ENCODE measurements around the gene CDK6. TPM values are rescaled to one million over a fixed set of nuclear protein-coding genes. Genes with fewer than 3 reads are reported as not detected.

Gene CDK6
- total RNA-seq, 1 experiment from 2014 or later = 41.4 TPM

DNA sequence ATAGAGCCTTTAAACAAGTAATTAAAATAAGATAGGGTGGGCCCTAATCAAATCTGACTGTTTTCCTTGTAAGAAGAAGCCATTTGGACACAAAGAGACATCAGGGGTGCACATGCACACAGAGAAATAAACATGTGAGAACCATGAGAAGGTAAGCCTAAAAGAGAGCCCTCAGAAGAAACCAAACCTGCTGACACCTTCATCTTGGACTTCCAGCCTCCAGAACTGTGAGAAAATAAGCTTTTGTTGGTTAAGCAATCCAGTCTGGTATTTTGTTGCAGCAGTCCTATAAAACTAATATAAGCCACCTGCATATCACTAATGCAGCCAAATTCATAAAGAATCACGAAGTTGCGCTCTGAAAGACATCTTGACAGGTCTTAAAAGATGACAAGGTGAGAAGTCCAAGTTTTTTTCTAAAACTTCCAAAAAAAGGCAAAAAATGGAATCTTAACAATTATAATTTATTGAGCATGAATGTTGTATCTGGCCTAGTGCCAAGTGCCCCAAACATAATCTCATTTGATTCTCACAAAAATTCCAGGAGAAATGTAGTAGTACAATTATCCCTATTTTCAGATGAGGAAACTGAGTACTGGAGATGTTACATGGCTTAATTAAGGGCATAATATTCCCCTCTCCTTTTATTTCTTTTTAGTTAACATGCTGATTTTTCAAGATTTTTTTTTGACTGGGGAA, 211.9 kb downstream of the CDK6 start:
- H3K27ac ChIP-seq (ENCODE audit: low read depth, low read length) = no peak overlapping the region
- DNase-seq (ENCODE audit: low read depth, low spot score) (no peak), ATAC-seq (no peak)
- ChIA-PET RAD21 (ENCODE audit: low non-redundant PET in 1 of 2, low total read pairs in 2 of 2, uncharacterized antibody in 2 of 2, unreplicated experiment in 2 of 2) (no interaction called here), CTCF (interaction anchor here (0.9 kb wide), 1 partner anchor 14 kb away, joined by 4 read pairs; no protein-coding TSS in a partner anchor), POLR2A (no interaction called here)
- H3K9me3 ChIP-seq (ENCODE audit: control insufficient read depth in 1 of 2, insufficient read depth in 1 of 2, low read depth in 1 of 2, low read length in 2 of 2) = peaks cover 0 to 4% of the 10 kb centered on the region in 2 experiments; a peak in 1 of 4 replicates
- H3K4me2 ChIP-seq (ENCODE audit: low read length) = no peak overlapping the region
- H4K20me1 ChIP-seq (ENCODE audit: insufficient read depth) = no peaks in the 10 kb centered on the region
- intact Hi-C loops (cut with micrococcal nuclease) = loop anchor here (5.0 kb wide), 1 partner anchor 603 kb away; the partner anchor contains the start of gene HEPACAM2
- H3K79me2 ChIP-seq (ENCODE audit: insufficient read depth, low read length) = peaks cover 7% of the 10 kb centered on the region; the same call in 1 of the 2 replicates
- H3K27me3 ChIP-seq (ENCODE audit: insufficient read depth, low read length) = no peaks in the 10 kb centered on the region
- peaks cover 0 to 11% of the 10 kb centered on the region in 2 experiments; a peak in 1 of 4 replicates for H3K36me3 ChIP-seq (ENCODE audit: control insufficient read depth in 1 of 2, insufficient read depth in 2 of 2, low read length in 2 of 2)
- TF ChIP-seq SRF (IDR thresholded peaks at IDR 0.05; ENCODE audit: low read depth) = no peak
- TF ChIP-seq SP1 (IDR thresholded peaks at IDR 0.05; ENCODE audit: low read depth) = no peak
- TF ChIP-seq, protein P1, sequence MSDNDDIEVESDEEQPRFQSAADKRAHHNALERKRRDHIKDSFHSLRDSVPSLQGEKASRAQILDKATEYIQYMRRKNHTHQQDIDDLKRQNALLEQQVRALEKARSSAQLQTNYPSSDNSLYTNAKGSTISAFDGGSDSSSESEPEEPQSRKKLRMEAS (IDR thresholded peaks at IDR 0.05) = no peak
- TF ChIP-seq, protein P2, sequence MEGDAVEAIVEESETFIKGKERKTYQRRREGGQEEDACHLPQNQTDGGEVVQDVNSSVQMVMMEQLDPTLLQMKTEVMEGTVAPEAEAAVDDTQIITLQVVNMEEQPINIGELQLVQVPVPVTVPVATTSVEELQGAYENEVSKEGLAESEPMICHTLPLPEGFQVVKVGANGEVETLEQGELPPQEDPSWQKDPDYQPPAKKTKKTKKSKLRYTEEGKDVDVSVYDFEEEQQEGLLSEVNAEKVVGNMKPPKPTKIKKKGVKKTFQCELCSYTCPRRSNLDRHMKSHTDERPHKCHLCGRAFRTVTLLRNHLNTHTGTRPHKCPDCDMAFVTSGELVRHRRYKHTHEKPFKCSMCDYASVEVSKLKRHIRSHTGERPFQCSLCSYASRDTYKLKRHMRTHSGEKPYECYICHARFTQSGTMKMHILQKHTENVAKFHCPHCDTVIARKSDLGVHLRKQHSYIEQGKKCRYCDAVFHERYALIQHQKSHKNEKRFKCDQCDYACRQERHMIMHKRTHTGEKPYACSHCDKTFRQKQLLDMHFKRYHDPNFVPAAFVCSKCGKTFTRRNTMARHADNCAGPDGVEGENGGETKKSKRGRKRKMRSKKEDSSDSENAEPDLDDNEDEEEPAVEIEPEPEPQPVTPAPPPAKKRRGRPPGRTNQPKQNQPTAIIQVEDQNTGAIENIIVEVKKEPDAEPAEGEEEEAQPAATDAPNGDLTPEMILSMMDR (IDR thresholded peaks at IDR 0.05 in 2 of 3, conservative IDR thresholded peaks at IDR 0.05 in 1 of 3; ENCODE audit: borderline replicate concordance in 1 of 3, insufficient read depth in 1 of 3, low read depth in 2 of 3, low read length in 2 of 3) = no peak
- TF ChIP-seq, protein P3, sequence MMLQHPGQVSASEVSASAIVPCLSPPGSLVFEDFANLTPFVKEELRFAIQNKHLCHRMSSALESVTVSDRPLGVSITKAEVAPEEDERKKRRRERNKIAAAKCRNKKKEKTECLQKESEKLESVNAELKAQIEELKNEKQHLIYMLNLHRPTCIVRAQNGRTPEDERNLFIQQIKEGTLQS (IDR thresholded peaks at IDR 0.05) = no peak
- no peak for TF ChIP-seq POLR2A (IDR thresholded peaks at IDR 0.05; ENCODE audit: borderline replicate concordance, extremely low read depth, insufficient read depth, insufficient read length)
- no peak for TF ChIP-seq EZH2 (IDR thresholded peaks at IDR 0.05)
- no peak for TF ChIP-seq FOSL1 (IDR thresholded peaks at IDR 0.05; ENCODE audit: low read depth)
- TF ChIP-seq, protein P4, sequence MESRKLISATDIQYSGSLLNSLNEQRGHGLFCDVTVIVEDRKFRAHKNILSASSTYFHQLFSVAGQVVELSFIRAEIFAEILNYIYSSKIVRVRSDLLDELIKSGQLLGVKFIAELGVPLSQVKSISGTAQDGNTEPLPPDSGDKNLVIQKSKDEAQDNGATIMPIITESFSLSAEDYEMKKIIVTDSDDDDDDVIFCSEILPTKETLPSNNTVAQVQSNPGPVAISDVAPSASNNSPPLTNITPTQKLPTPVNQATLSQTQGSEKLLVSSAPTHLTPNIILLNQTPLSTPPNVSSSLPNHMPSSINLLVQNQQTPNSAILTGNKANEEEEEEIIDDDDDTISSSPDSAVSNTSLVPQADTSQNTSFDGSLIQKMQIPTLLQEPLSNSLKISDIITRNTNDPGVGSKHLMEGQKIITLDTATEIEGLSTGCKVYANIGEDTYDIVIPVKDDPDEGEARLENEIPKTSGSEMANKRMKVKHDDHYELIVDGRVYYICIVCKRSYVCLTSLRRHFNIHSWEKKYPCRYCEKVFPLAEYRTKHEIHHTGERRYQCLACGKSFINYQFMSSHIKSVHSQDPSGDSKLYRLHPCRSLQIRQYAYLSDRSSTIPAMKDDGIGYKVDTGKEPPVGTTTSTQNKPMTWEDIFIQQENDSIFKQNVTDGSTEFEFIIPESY (IDR thresholded peaks at IDR 0.05; ENCODE audit: extremely low read depth, insufficient replicate concordance, low read length) = no peak
- no peak for TF ChIP-seq RAD21 (IDR thresholded peaks at IDR 0.05; ENCODE audit: low read depth)
- no peak for TF ChIP-seq EGR1 (IDR thresholded peaks at IDR 0.05; ENCODE audit: low read depth)
- no peak for TF ChIP-seq ELF1 (IDR thresholded peaks at IDR 0.05; ENCODE audit: borderline replicate concordance, low read depth)
- TF ChIP-seq TCF7L2 (IDR thresholded peaks at IDR 0.05; ENCODE audit: borderline replicate concordance, extremely low read depth, insufficient read depth, insufficient read length) = no peak
- no peak for TF ChIP-seq EZH2phosphoT487 (IDR thresholded peaks at IDR 0.05; ENCODE audit: borderline replicate concordance)
- TF ChIP-seq POLR2AphosphoS5 (IDR thresholded peaks at IDR 0.05; ENCODE audit: low read depth, low read length) = no peak
- TF ChIP-seq ZFX (IDR thresholded peaks at IDR 0.05) = no peak
- TF ChIP-seq ZNF274 (IDR thresholded peaks at IDR 0.05; ENCODE audit: low read depth, low read length) = no peak
- no peak overlapping the region for H2AFZ ChIP-seq (ENCODE audit: low read depth, low read length, poor library complexity, severe bottlenecking)
- peaks cover 3 to 32% of the 10 kb centered on the region in 2 experiments; a peak in 3 of 4 replicates for H3K4me1 ChIP-seq (ENCODE audit: control insufficient read depth in 1 of 2, insufficient read depth in 2 of 2, low read length in 2 of 2)
- no TSS peak for BruUV-seq (replicated peaks)
- no peak overlapping the region for H3K4me3 ChIP-seq (replicated peaks in 1 of 2; ENCODE audit: low read depth in 1 of 2, low read length in 2 of 2)
- no peaks in the 10 kb centered on the region for H3K9me2 ChIP-seq (ENCODE audit: insufficient read depth)
- no peak overlapping the region for H3K9ac ChIP-seq (ENCODE audit: low read length)

All from HCT116 (cell line).